SK-N-DZ (cell line): ENCODE data around the gene SCEL.
A peak's percentile ranks its signal among the peaks of the same experiment; 100 is the strongest.

Experiments used
- DNase-seq: peaks from one replicate; pipeline ENCODE4 v3.0.0-alpha.2; 2015; ENCODE audit warnings: low spot score

The SCEL gene

GRCh38 chr13:77521595-77522367 lies 13.7 kb upstream of the SCEL start:
- DNase-seq = no peak

- no peak for DNase-seq
These were observed 13.1 kb upstream of the SCEL start for GRCh38 chr13:77522444-77522843.

GRCh38 chr13:77523386-77523785 lies 12.1 kb upstream of the SCEL start:
- no peak for DNase-seq

- no peak for DNase-seq
These were observed 11.4 kb upstream of the SCEL start for GRCh38 chr13:77523834-77524728.

GRCh38 chr13:77528414-77528813 lies 7.1 kb upstream of the SCEL start:
- DNase-seq = no peak

- no peak for DNase-seq
These were observed 6.5 kb upstream of the SCEL start for GRCh38 chr13:77528834-77529500.

- no peak for DNase-seq
These were observed 6.0 kb upstream of the SCEL start for GRCh38 chr13:77529501-77529840.

- no peak for DNase-seq
These were observed 4.6 kb upstream of the SCEL start for GRCh38 chr13:77530875-77531274.

GRCh38 chr13:77532983-77533382 lies 2.5 kb upstream of the SCEL start:
- DNase-seq = no peak

GRCh38 chr13:77533875-77534788 lies 1.4 kb upstream of the SCEL start:
- no peak for DNase-seq

- no peak for DNase-seq
These were observed 852 bp downstream of the SCEL start for GRCh38 chr13:77536358-77536757.

- no peak for DNase-seq
These were observed 1.9 kb downstream of the SCEL start for GRCh38 chr13:77537289-77537919.

- no peak for DNase-seq
These were observed 8.2 kb downstream of the SCEL start for GRCh38 chr13:77543711-77544110.

- no peak for DNase-seq
These were observed 8.8 kb downstream of the SCEL start for GRCh38 chr13:77544355-77544754.

- DNase-seq = no peak
These were observed 9.3 kb downstream of the SCEL start for GRCh38 chr13:77544758-77545338.

GRCh38 chr13:77545626-77546412 lies 10.3 kb downstream of the SCEL start:
- DNase-seq = peak; percentile 56

GRCh38 chr13:77548095-77548494 lies 12.6 kb downstream of the SCEL start:
- no peak for DNase-seq

GRCh38 chr13:77548594-77548993 lies 13.1 kb downstream of the SCEL start:
- no peak for DNase-seq

GRCh38 chr13:77554069-77554468 lies 18.6 kb downstream of the SCEL start:
- DNase-seq = no peak

- DNase-seq = no peak
These were observed 19.7 kb downstream of the SCEL start for GRCh38 chr13:77555246-77555645.
